Esophagus (tissue), 2 donors: Measurements from ENCODE around the gene ANG. TPM values are rescaled to one million over a fixed set of nuclear protein-coding genes. Genes with fewer than 3 reads are reported as not detected.
A peak's percentile ranks its signal among the peaks of the same experiment; 100 is the strongest.

Source experiments
- H3K27ac ChIP-seq, 2 donors: one replicate each; pipeline ENCODE4 v1.5.1; 2013; ENCODE audit warnings: low read depth in 2 of 2, mild to moderate bottlenecking in 2 of 2, inconsistent platforms in 1 of 2, low read length in 1 of 2, moderate library complexity in 1 of 2
- H3K27me3 ChIP-seq, 2 donors: one replicate each; pipeline ENCODE4 v1.6.1; 2013; ENCODE audit warnings: low read length in 2 of 2, control low read depth in 1 of 2, mild to moderate bottlenecking in 1 of 2; ENCODE audit not compliant: insufficient read depth in 2 of 2, control insufficient read depth in 1 of 2
- H3K36me3 ChIP-seq, 2 donors: one replicate each; pipeline ENCODE4 v1.6.1; 2013; ENCODE audit warnings: low read length in 1 of 2; ENCODE audit not compliant: control insufficient read depth in 2 of 2, insufficient read depth in 2 of 2
- H3K4me1 ChIP-seq, 2 donors: one replicate each; pipeline ENCODE4 v1.6.1; 2013; ENCODE audit warnings: low read length in 1 of 2; ENCODE audit not compliant: control insufficient read depth in 2 of 2, insufficient read depth in 2 of 2
- H3K4me3 ChIP-seq, 2 donors: one replicate each; pipeline ENCODE4 v1.5.1; 2013; ENCODE audit warnings: low read length in 2 of 2, mild to moderate bottlenecking in 2 of 2, low read depth in 1 of 2, moderate library complexity in 1 of 2
- H3K9me3 ChIP-seq, 2 donors: one replicate each; pipeline ENCODE4 v1.6.1; 2013; ENCODE audit warnings: mild to moderate bottlenecking in 2 of 2, low read depth in 1 of 2, low read length in 1 of 2, moderate library complexity in 1 of 2; ENCODE audit not compliant: control insufficient read depth in 2 of 2, insufficient read depth in 1 of 2
- WGBS, 2 donors: extraction: QIAGEN DNeasy Blood & Tissue Kit; methylation state at CpG; one replicate each; pipeline ENCODE4 v1.1.7; 2013; 5-methylcytosine and 5-hydroxymethylcytosine counted together
- polyA plus RNA-seq, 2 donors: library from polyadenylated mRNA; stranded (reverse); fragments of 200-250 nt; gene quantifications; one replicate each; pipeline ENCODE4 v1.2.3, GENCODE V29; 2013
- donor health status: healthy with polysubstance abuse.
- donor health status: Bipolar disorder and iron deficiency.

The ANG gene
- polyA plus RNA-seq, 2 donors: 4.6 to 8.4 TPM

GRCh38 chr14:20683125-20683890 lies 5.3 kb upstream of the ANG start:
- H3K4me3 ChIP-seq: peak overlapping the region; percentile 68 to 87
- peaks cover 0 to 2% of the 10 kb centered on the region in 2 donors for H3K4me1 ChIP-seq
- no peaks in the 10 kb centered on the region for H3K9me3 ChIP-seq
- WGBS, 2 donors: 0 to 1% methylated on average over 38 of the region's 38 CpGs
- H3K36me3 ChIP-seq: no peaks in the 10 kb centered on the region
- H3K27me3 ChIP-seq: no peaks in the 10 kb centered on the region
- peak overlapping the region; percentile 100 for H3K27ac ChIP-seq

DNA sequence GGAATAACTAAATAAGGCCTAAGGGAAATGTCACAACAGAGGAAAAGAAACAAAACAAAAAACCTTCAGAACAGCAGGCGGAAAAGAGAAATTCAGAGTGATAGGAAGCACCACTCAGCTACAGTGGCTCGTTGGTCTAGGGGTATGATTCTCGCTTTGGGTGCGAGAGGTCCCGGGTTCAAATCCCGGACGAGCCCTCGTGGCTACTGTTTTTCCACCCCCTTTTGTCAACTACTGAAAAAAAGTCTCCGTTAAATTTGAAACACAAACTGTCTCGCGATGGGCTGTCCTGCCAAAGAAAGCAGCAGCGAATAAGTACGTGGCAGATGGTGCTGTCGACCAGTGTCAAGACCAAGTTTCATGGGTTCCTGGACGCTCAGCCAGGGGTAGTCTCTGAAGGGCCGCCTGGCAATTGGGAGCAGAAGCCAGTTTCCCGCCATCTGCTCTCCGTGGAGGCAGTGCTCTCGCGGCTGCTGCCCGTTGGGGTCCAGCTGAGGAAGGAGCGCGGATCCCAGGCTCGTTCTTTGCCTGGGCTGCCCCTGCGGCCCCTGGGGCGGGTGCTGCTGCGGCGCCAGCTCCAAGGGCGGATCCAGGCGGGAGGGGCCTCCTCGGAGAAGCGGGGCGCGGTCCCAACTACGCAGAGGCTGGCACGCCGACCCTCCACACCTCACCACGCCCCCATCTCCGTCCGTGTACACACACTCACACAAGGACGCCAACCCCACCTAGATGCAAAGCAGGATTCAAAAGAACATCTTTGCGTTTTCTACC lies 4.5 kb upstream of the ANG start, which contains the start of gene RNASE4:
Gene RNASE4, plus strand, starts transcription at position 670 of the 771 bp plus-strand sequence. CDS start 14,812 bp downstream, outside the sequence.
- H3K9me3 ChIP-seq: no peaks in the 10 kb centered on the region
- peaks cover 0 to 2% of the 10 kb centered on the region in 2 donors for H3K4me1 ChIP-seq
- H3K36me3 ChIP-seq: no peaks in the 10 kb centered on the region
- H3K27me3 ChIP-seq: no peaks in the 10 kb centered on the region
- H3K27ac ChIP-seq: peak within 1 kb of the TSS; percentile 100
- WGBS, 2 donors: 0% methylated on average over 35 to 42 of the region's 42 CpGs
- peak within 1 kb of the TSS; percentile 68 to 87 for H3K4me3 ChIP-seq

DNA sequence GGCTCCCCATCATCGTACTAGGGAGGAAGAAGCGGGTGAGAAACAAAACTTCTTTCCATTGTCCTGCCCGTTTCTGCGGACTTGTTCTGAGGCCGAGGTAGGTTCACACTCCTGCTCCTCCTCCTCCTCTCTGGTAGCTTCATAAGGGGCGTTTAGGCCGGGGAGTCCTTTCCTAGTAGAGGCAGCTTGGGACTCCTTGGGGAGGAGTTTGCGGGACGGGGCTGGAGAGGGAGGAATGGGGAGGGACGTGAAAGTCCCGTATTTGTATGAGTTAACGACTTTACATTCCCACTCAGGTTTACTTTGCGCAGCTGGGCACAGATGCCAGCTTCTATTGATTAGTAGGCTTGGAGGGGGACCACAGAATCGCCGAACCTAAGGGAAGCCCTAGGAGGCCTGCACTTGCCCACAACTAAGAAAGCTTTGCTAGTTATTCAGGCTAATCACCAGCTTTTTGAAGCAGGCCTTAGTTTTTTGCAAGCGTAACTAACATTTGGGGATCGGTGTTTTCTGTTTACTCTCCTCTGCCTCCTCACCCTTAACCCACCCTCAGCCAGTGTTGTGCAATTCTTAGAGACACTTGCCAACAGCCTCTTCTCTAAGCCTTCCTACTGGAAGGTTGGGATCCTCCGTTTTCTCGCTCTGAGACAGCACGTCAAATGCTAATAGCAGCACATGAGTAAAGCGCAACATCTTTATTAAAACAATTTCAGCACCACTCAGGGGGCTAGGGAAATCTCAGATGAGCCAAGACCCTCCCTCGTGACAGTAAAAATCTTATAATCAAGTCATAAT lies 3.7 kb upstream of the ANG start:
- peak overlapping the region; percentile 98 to 100 for H3K27ac ChIP-seq
- 12 to 13% methylated on average over 22 of the region's 22 CpGs for WGBS, 2 donors
- peaks cover 0 to 2% of the 10 kb centered on the region in 2 donors for H3K4me1 ChIP-seq
- no peaks in the 10 kb centered on the region for H3K36me3 ChIP-seq
- peak overlapping the region; percentile 68 to 69 for H3K4me3 ChIP-seq
- H3K27me3 ChIP-seq: no peaks in the 10 kb centered on the region
- H3K9me3 ChIP-seq: no peaks in the 10 kb centered on the region

DNA sequence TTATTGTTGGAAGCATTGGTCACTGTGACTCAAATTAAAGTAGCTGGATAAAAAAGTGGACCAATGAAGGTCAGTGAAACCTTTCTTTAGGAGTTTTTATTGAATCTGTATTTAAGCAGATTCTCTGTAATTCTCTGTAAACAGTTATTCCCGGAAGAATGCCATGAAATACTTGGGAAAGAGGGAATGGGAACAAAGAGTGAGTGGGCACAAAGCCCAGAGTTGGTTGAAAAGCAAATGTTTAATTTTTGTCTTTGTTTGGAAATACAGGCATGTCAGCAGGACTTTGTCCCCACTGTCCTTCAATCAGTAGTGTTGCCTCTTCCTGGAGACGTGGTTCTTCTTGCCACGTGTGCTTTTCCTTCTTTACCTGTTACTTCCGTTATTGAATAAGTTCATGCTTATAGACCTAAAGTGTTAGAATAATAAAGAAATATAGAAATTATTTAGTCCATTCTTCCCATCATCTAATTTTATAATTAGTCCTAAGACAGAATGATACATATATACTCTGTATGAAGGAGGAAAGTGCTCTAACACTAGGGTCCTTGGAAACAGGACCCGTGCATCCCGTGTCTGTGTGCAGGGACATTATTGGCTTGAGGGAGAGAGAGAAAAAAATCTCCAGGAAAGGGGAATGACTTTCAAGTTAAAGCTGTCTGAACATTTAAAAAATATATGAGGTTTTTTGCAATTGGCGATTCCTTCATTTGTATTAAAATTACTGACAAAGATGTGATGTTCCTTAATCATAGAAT lies 2.0 kb upstream of the ANG start:
- WGBS, 2 donors: 53 to 66% methylated on average over 7 of the region's 7 CpGs
- no peaks in the 10 kb centered on the region for H3K4me1 ChIP-seq

DNA sequence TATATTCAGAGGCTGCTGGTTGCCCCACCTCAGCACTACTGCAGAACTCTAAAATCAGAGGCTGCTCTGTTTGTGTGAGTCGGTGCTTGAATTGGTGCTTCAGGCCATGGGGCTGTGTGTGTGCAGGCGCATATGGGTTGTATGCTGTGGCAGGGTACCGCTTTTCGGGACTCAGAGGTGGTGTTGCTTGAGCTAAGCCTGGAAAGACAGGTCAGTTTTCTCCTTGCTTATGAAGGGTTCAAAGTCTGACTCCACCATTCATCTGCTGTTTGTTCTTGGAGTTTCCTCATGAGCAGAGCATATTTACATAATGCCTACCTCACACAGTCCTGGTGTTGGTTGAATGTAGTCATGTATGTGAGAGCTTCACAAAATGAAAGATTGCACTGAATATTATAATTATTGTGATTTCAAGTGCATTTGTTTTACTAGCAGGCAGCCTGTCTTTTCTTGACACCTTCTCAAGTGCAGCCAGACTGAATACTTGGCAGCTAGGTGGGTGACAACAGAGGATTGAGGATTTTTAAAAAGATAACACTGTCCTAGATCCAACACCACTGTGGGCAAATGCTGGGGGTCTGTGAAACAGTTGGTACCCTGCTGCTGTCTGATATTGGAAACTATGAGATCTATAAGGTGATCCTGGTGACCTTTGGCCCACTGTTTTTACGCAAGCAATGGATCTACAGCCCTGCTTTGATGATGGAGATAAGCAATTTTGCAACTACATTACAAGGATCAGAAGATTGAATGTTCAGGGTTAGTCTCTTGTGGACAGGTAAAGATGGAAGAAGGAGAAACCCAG lies 1.0 kb upstream of the ANG start:
- H3K4me1 ChIP-seq: no peaks in the 10 kb centered on the region
- H3K4me3 ChIP-seq: no peak overlapping the region
- 72 to 89% methylated on average over 5 of the region's 5 CpGs for WGBS, 2 donors
- H3K9me3 ChIP-seq: no peaks in the 10 kb centered on the region
- H3K27ac ChIP-seq: no peak overlapping the region
- no peaks in the 10 kb centered on the region for H3K27me3 ChIP-seq
- no peaks in the 10 kb centered on the region for H3K36me3 ChIP-seq

More for the DNA sequence above, 2.0 kb upstream of the ANG start:
- Histone ChIP-seq H3K36me3 (no peaks in the 10 kb centered on the region), H3K4me3 (no peak overlapping the region), H3K27ac (no peak overlapping the region), H3K27me3 (no peaks in the 10 kb centered on the region), H3K9me3 (no peaks in the 10 kb centered on the region)

GRCh38 chr14:20690848-20691640 lies 2.5 kb downstream of the ANG start:
- peak overlapping the region in 1 of 2 donors; percentile 7 for H3K4me3 ChIP-seq
- no peaks in the 10 kb centered on the region for H3K27me3 ChIP-seq
- H3K9me3 ChIP-seq: no peaks in the 10 kb centered on the region
- peaks cover 4% of the 10 kb centered on the region in 2 donors for H3K36me3 ChIP-seq
- H3K4me1 ChIP-seq: no peaks in the 10 kb centered on the region
- 19 to 22% methylated on average over 9 of the region's 9 CpGs for WGBS, 2 donors
- peak overlapping the region in 1 of 2 donors; percentile 22 for H3K27ac ChIP-seq

DNA sequence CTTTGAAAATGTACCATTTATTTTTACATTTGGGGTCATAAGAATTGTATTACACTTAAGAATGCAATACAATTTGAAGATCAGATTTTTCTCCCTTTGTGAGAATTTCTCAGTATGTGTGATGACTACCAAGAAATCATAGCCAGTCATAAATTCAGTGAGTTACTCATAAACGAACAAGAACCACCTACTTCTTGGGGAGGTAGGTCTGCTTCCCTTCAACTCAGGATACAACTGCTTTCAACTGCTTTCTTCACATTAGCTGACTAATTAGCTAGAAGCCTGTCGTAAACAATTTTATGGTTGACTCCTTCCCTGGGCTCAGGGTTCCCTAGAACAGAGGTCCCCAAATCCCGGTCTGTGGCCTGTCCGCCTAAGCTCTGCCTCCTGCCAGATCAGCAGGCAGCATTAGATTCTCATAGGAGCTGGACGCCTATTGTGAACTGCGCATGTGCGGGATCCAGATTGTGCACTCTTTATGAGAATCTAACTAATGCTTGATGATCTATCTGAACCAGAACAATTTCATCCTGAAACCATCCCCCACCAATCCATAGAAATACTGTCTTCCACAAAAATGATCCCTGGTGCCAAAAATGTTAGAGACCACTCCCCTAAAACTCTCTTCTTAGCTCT lies 3.7 kb downstream of the ANG start:
- Histone ChIP-seq H3K27me3 (no peaks in the 10 kb centered on the region), H3K9me3 (no peaks in the 10 kb centered on the region), H3K4me1 (no peaks in the 10 kb centered on the region), H3K36me3 (peaks cover 4% of the 10 kb centered on the region in 2 donors), H3K4me3 (no peak overlapping the region), H3K27ac (no peak overlapping the region)
- WGBS, 2 donors: 84 to 89% methylated on average over 7 of the region's 7 CpGs

GRCh38 chr14:20696764-20697163 lies 8.2 kb downstream of the ANG start:
- no peaks in the 10 kb centered on the region for H3K4me1 ChIP-seq
- no peak overlapping the region for H3K4me3 ChIP-seq
- peaks cover 4 to 6% of the 10 kb centered on the region in 2 donors for H3K36me3 ChIP-seq
- no peaks in the 10 kb centered on the region for H3K27me3 ChIP-seq
- H3K27ac ChIP-seq: no peak overlapping the region
- H3K9me3 ChIP-seq: no peaks in the 10 kb centered on the region
- WGBS, 2 donors: 87 to 88% methylated on average over 5 of the region's 5 CpGs
